H54 (cell line): Measurements from ENCODE around the gene BTBD3.

Experiments used
- DNase-seq: peaks from one replicate; pipeline ENCODE4 v3.0.0; 2011; ENCODE audit warnings: low spot score, mixed read lengths; ENCODE audit not compliant: insufficient read length
- FAIRE-seq: peaks from 3 replicates; lab custom pipeline; 2011; peaks lifted over from hg19 to GRCh38; lab: Jason Lieb, UNC
- POLR2A ChIP-seq: IDR thresholded peaks from 2 replicates; pipeline ENCODE4 v1.6.1; 2011; ENCODE audit warnings: low read depth, mild to moderate bottlenecking, low read length

BTBD3 gene

GRCh38 chr20:11917663-11918062 lies at the start of gene BTBD3:
Gene BTBD3 (plus strand): TSS chr20:11917893. CDS start chr20:11918276, 383 bp downstream.
- TF ChIP-seq POLR2A = no peak
- DNase-seq = no peak
- peak; percentile 36 for FAIRE-seq

DNA sequence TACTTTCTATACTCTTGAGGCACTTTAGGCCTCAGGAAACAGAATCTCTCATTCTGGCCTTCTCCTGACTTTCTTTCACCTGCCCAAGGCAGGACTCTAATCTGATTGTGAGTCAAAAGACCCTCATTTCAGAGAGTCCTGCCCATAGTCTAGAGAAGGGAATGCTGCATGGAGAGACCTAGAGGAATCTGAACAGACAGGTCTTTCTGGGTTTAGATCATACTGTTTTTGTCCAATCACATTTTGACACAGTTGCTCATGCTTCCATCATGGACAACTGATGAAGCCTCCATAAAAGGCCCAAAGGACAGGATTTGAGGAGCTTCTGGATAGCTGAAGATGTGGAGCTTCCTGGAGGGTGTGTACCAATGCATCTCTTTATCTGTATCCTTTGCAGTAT lies 48.1 kb upstream of the BTBD3 start:
- TF ChIP-seq POLR2A = no peak
- no peak for FAIRE-seq
- no peak for DNase-seq

- DNase-seq (no peak), FAIRE-seq (no peak)
- TF ChIP-seq POLR2A = no peak
Measured at GRCh38 chr20:11870411-11870810, 47.3 kb upstream of the BTBD3 start.

- FAIRE-seq (no peak), DNase-seq (no peak)
- no peak for TF ChIP-seq POLR2A
Measured at GRCh38 chr20:11876555-11876954, 41.1 kb upstream of the BTBD3 start.

DNA sequence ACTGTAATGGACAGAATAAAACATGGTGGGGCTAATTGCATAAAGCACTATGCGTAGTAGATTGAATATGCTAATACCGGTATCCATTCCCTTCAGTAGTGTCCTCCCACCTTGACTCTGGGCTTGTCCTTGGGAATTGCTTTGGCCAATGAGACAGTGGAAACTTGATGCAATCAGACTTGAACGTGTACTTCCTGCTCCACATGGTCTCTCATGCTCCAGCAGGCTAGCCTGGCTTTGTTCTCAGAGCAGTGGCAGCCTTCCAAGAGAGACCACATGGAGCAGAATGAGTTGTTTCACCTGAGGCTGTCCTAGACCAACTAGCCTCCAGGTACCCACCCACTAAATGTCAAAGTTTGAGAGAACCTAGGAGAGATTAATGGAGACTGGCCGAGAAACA lies 37.0 kb upstream of the BTBD3 start:
- FAIRE-seq = no peak
- DNase-seq = no peak
- TF ChIP-seq POLR2A = no peak

- FAIRE-seq (no peak), DNase-seq (no peak)
- TF ChIP-seq POLR2A = no peak
Measured at GRCh38 chr20:11881449-11881848, 36.2 kb upstream of the BTBD3 start.

DNA sequence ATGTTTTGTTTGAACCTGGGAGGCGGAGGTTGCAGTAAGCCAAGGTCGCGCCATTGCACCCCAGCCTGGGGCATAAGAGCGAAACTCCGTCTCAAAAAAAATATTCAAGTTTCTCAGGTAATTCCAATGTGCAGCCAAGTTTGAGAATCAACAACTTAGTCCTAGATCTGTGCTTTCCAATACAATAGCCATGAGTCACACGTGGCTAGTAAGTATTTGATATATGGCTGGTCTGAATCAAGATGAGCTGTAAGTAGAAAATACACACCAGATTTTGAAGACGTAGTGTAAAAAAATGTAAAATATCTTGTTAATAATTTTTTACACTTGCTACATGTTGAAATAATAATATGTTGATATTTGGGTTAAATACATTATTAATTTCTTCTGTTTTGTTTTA lies 35.0 kb upstream of the BTBD3 start:
- FAIRE-seq = peak; percentile 53
- TF ChIP-seq POLR2A = no peak
- DNase-seq = no peak

GRCh38 chr20:11888648-11889047 lies 29.0 kb upstream of the BTBD3 start:
- no peak for TF ChIP-seq POLR2A
- FAIRE-seq = no peak
- no peak for DNase-seq

GRCh38 chr20:11890331-11891076 lies 27.2 kb upstream of the BTBD3 start:
- TF ChIP-seq POLR2A = peak; percentile 77
- DNase-seq (peak; percentile 65), FAIRE-seq (peak; percentile 91)

GRCh38 chr20:11891077-11891775 lies 26.5 kb upstream of the BTBD3 start:
- FAIRE-seq (no peak), DNase-seq (peak; percentile 22)
- 0 out of 2 replicates have a peak, but pooled peaks have one; percentile 16 for TF ChIP-seq POLR2A

DNA sequence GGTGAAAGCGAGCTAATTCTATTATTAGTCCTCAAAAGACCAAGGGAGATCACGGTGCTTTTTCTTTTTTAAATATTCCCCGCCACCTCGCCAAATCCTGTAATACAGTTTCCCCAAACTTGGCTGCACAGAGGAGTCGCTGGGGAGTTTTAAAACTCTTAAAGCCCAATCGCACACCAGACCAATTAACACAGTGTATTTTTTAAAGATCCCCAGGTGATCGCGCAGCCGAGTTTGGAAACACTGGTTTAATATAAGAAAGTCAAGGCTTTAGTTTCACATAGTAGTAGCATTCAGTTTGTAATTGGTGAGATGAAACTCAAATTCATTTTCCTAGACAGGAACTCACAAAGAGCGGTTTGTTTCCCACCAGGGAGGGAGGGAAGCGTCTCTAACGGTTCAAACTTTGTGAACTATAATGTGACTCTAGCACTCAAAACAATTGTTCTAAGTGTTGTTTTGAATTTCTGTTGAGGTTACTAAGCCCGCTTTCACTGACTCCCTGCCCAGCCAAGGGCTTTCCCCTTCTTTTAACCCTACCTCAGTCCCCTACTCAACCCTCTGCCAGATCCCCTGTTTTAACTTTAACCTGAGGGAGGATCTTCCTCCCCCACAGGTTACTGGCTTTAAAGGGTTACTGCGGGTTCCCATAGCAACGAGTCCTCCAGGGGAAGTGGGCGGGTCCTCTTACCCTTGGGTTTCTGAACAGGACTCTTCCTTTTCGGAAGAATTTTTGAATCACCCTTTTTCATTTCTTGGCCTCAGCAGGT lies 25.7 kb upstream of the BTBD3 start:
- peak; percentile 51 for DNase-seq
- FAIRE-seq = peak; percentile 88

DNA sequence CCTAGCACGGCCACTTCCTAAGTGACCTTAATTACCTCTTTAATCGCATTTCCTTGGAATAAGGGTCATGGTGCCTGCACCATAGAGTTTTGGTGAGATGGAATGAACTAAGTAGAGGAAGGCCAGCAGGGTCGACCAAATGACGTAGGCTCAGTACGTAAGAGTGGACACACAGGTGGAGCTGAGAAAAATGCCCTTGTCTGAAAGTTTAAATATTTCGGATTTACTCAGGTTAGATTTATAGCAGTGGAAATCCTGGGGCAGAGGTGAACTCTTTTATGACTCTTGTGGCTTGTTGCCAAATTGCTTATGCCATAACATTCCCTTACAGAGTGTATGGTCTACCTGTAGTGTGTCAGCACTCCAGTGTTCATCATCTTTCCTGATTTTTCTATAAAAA lies 23.6 kb upstream of the BTBD3 start:
- FAIRE-seq (no peak), DNase-seq (no peak)
- TF ChIP-seq POLR2A = no peak

More for the DNA sequence above, 25.7 kb upstream of the BTBD3 start:
- TF ChIP-seq POLR2A = no peak

DNA sequence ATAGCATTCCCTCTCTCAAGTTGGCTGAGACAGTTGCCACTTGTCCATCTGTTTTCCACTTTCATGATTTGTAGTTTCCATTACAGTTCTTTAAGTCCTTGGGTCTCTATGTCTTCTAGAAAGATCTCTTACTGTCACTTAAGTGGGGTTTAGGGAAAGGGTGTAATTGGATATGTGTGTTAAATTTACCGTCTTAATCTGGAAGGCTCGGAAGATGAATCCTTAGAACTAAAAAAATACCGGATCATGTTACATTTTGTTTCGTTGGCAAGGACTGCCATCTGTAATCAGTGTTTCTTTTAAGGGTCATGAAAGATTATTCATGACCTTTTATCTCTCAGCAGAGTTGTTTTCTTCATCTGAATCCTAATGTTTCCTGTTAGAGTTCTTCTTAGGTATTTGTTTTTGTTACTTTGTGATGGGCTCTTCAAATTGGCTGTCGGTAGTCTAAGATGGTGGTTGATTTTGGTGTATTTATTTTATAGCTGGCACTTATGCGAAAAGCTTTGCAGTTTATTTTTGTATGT lies 21.8 kb upstream of the BTBD3 start:
- no peak for DNase-seq
- TF ChIP-seq POLR2A = no peak
- FAIRE-seq = peak; percentile 43

- DNase-seq (peak; percentile 54), FAIRE-seq (peak; percentile 100)
- no peak for TF ChIP-seq POLR2A
Measured at GRCh38 chr20:11901127-11901526, 16.6 kb upstream of the BTBD3 start.
